SK-N-DZ (cell line): ENCODE measurements around the gene JAK1.
A peak's percentile ranks its signal among the peaks of the same experiment; 100 is the strongest.
"Not testable (repeated sequence)": the region's sequence is repeated elsewhere in the genome, so short reads cannot be mapped to it uniquely, and the experiment has no call there.

ENCODE experiments used
- DNase-seq: peaks from one replicate; pipeline ENCODE4 v3.0.0-alpha.2; 2015; ENCODE audit warnings: low spot score

The JAK1 gene

DNA sequence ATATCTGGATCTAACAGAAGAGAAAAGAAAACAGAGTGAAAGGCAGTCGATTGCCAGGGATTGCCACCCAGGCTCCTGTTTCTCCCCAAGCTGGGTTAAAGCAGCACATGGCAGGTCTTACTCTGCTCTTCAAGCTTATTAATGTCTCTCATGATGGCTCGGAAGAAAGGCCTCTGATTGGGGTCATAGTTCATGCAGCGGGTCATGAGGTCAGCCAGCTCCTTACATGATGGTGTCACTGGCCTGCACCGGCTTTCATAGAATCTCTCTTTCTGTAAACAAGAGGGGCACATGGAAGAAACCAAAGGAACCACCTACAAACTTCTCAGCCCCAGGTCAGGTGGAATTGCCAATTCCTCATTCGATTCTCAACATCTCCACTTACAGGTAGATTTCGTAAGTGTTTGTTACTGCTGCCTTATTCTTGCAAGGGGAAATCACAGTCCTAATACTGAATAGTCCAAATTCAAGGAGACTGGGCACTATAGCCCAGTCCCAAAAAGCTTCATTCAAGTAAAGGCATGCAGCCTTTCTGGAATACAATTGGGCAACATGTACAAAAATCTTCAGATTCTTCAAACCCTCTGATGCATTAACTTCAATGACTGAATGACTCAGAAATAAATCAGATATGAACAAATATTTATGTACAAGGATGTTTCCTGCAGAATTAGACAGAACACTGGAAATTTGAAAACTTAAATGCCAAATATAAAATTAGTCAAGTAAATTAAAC lies 124.9 kb downstream of the JAK1 start:
- DNase-seq, result no peak

DNA sequence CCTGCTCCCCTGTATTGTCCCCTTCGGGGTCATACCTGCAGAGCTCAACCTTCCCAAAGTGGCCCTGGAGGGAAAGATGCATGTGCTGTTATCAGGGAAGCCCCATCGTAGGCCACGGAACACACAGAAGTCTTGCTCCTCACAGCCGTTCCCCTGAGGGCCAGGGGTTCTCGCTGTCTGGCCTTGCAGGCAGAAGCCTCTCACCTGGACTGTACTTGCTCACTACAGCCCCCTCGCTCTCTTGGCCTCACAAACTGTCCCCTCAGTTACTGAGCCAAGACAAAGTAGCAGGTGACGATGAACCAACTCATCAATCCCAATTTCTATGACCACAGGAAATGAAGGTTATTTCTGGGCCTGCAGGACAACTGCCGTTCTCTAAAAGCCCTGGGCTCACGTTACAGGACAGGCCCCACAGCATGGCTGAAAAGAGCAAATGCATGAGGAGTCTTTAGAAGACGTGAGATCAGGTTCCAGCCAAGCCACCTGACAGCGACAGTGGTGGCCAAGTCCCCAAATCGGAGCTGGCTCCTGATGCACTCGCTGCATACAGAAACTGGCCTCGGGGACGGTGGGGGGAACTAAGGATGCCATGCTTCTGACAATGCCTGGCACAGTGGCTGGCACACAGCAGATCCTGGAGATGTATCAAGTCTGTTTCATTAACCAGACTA lies 126.5 kb downstream of the JAK1 start:
- no peak for DNase-seq

DNA sequence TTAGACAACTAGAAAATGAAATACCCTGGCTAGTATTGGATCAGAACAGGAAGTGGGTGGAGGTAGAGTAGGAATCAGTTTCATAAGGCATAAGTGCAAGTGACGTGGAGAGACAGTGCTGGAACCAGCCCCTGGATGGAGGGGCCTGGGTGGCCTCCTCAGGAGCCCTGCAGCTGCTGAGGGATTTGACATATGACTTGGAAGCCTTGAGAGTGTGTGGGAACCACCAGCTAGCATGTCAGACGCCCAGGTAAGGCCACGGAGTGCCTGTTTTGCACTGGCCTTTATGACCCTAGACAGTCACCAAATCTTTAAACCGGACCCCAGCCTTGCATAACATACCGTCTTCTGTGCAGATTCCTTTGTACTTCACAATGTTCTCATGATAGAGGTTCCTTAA lies 127.1 kb downstream of the JAK1 start:
- DNase-seq, result no peak

DNA sequence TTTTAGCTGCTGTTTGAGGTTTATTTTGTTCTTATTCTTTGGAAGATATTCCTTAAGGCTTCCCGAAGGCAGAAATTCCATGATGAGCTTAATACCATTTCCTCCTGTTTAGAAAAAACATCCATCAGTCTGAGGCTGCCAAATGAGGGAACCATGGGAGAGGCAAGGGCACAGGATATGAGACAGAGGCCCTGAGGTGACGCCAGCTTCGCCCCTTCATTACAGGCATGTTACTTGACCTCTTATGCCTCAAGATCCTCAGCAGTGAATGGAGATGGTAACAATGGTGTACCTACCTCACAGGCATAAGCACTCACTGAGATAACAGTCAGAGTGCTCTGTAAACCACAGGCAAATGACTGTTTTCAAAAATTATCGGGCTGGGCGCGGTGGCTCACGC lies 127.9 kb downstream of the JAK1 start:
- DNase-seq, result no peak

DNA sequence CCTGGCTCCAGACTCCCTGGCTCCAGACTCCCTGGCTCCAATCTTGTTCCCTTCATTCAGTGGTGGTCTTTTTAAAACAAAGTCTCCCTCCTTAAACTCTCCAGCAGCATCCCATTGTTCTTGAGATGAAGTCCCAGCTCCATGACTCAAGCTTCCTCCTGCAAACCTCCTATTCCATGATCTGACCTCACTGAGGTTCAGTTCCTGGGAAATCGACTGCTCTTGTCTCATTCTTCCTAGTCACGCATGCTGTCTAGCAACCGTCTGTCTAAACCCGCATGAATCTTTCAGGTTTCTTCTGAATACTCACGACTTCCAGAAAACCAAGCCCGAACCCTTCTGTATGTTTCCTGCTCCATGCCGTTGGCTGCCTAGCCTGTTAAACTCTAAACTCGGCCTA lies 129.5 kb downstream of the JAK1 start:
- no peak for DNase-seq

DNA sequence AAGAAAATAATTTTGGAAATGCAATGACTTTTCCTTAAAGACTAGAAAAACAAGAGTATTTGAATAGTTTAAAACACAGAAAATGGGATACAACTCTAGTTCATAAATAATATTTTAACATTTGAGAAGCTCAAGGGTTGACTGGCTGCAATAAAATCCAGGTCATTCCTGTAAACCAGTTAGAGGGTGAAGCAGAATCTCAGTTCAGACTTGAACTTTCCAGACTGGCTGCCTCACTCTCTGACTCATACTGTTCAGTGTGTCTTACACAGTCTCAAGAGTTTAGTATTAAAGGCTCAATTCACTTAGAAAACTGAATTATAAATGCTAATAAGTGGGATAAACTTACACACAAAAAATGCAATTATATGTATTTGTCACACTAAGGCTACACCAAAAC lies 131.6 kb downstream of the JAK1 start:
- DNase-seq, result no peak

DNA sequence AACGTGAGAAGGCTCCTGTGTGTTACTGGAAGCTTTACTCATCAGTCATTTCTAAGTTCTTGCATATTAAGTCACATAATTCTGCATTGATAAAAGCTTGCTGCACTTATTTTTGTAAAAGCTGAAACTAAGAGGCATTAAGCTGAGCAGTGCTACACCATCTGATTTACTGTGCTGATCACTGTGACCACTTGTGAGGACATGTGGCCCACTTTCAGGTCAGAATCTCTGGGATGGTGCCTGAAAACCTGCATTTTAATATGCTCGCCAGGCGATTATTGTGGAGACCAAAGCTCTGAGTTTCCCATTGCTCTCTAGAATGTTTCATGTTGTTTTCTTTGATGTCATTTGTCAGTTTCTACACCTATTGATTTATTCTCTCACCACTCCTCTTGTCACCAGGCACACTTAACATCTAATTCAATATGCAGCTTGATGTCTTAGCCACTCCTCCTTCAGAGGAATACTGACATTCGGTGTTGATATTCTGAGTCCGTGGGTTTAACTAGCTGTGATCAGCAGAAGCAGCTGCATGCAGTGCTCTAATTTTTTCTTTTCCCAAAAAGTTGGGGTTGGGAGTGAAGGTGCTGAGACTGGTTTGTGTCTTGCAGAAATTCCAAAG lies 136.2 kb downstream of the JAK1 start:
- no peak for DNase-seq

DNA sequence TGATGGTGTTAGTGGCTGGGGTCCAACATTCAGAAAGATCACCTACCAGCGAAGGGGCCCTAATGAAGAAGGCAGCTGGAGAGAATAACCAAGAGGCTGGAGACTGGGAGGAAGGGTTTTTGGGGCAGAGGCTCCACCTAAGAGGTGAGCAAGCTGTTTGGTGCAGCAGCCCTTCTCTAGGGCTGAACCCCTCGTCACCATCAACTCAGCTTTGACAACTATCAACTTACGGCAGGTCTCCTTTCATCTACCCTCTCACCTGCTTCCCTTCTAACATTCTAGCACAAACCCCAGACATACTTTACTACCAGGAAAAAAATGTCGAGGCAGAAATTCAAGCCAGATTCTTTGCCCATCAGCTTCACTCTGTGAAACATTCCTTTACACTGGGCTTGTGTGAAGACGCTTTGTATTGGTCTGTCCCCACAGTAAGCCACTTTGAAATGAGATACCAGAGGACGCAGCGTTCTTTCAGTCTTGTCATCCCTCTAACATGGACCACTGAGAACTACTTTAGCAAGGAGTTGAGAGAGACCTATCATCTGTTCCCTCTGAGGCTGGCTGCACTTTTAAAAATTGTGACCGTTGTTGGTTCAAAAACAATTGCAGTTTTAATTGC lies 136.8 kb downstream of the JAK1 start:
- DNase-seq, result no peak

DNA sequence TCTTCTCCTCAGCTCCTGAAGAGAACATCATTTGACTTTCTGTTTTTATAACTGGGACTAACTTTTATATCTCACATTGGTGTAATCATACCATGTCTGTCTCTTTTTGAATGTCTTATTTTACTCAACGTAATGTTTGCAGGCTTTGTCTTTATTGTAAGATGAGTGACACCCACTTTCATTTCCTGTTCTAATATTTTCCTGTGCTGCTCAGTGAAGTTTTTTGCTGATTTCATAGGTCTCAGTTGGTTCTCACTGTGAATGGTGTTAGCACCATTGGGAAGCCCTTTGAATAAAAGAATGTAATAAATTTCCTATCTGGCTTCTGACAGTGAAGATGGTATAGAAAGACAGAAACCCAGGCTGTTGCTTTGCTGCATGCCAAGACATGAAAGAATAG lies 137.5 kb downstream of the JAK1 start:
- DNase-seq, result no peak

DNA sequence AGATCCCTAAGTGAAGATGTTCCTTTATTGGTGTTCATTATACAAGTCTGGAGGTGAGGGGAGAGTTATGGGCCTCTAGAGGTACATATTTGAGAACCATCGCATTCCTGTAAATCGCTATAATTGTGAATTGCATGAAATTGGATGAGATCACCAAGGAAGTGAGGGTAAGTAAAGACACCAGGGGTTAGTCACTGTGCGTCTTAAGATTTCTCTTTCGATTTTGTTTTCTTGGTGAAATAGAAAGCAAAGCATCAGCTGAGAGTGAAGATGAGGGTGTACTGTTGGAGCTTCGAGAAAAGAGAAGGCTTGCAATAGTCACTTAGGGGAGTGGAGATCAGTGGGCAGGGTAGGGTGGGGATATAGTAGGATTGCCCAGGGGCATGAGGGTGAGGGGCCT lies 139.4 kb downstream of the JAK1 start:
- no peak for DNase-seq

DNA sequence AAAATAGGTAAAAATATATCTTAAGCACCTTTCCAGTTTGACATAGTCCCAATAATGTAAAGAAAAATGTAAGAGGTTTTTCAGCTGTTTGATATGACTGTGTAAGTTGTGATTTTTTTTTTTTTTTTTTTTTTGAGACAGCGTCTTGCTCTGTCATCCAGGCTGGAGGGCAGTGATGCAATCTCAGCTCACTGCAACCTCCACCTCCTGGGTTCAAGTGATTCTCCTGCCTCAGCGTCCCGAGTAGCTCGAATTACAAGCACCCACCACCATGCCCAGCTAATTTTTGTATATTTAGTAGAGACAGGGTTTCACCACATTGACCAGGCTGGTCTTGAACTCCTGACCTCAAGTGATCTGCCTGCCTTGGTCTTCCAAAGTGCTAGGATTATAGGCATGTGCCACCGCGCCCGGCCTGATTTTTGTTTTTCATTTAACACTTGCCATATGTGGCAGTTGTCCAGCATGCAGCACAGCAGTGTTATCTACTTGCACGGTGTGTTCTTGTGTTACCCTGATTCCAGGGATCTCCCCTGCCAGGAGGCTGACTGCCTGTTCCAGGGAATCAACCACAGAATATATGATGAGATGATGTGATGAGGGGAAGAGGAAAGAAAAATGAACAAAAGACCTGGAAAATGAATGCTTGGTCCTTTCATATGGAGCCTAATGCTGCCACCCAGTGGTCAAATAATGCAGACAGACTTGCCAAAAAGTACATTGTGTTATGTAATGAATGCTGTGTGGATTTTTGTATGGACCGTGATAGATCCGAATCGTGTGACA lies 142.5 kb downstream of the JAK1 start:
- DNase-seq, result peak; percentile 74

DNA sequence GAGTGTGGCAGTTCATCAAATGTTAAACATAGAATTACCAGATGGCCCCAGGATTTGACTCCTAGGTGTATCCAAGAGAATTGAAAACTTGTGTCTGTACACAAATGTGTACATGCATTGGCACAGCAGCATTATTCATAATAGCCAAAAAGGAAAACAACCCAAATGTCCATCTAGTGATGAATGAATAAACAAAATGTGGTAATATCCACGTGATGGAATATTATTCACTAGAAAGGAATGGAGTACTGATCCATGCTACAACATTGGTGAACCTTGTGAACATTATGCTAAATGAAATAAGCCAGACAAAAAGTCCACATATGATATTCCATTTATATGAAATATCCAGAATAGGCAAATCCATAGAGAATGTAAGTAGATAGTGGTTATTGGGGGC lies 143.7 kb downstream of the JAK1 start:
- no peak for DNase-seq

DNA sequence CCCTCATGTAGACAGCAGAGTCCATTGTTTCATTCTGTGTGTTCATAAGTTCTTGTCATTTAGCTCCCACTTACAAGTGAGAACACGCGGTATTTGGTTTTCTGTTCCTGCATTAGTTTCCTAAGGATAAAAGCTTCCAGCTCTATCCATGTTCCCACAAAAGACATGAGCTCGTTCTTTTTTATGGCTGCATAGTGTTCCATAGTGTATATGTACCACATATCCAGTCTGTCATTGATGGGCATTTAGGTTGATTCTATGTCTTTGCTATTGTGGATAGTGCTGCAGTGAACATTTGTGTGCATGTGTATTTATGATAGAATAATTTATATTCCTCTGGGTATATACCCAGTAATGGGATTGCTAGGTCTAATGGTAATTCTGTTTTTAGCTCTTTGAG lies 145.8 kb downstream of the JAK1 start:
- DNase-seq, result not testable (repeated sequence)

DNA sequence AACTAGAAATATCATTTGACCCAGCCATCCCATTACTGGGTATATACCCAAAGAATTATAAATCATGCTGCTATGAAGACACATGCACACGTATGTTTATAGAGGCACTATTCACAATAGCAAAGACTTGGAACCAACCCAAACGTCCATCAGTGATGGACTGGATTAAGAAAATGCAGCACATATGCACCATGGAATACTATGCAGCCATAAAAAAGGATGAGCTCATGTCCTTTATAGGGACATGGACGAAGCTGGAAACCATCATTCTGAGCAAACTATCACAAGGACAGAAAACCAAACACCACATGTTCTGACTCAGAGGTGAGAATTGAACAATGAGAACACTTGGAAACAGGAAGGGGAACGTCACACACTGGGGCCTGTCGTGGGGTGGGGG lies 149.0 kb downstream of the JAK1 start:
- not testable (repeated sequence) for DNase-seq

DNA sequence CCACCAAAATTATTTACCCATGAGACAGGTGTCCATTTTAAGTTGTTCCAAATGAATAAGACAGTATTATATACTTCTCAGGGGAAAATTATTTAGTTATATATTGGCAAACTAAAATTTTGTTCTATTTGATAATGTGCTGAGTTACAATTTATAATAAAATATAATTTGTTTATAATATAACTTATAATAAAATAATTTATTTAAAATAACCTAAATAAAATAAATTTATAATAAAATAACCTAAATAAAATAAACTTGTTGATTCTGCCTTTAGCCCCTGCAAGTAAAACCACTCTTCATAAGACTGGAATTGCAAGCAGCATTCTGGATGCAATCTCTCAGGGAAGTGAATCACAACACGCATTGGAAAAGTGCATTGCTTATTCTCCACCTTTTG lies 151.9 kb downstream of the JAK1 start:
- no peak for DNase-seq

DNA sequence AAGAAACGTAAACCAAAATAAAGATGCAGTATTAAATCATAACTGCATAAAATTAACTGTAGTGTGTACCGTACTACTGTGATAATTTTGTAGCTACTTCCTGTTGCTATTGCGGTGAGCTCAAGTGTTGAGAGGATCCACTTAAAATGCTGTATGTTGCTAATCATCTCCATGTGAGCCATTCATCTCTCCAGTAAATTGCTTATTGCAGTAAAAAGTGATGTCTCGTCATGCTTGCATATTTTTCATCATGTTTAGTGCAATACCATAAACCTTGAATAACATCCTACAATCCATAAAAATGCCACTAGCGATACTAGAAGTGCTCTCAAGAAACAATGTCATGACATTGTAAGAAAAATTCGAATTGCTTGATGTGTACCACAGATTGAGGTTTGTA lies 155.2 kb downstream of the JAK1 start:
- no peak for DNase-seq

DNA sequence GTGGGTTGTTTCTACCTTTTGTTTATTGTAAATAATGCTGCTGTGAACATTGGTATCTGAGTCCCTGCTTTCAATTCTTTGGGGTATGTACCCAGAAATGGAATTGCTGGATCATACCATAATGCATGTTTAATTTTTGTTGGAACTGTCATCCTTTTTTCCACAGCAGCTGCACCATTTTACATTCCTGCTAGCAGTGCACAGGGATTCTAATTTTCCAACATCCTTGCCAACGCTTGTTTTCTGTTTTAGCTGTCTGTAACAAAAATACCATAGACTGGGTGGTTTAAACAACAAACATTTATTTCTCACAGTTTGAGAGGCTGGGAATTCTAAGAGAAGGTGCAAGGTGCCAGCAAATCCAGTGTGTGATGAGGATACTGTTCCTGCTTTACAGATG lies 156.3 kb downstream of the JAK1 start:
- DNase-seq, result no peak

DNA sequence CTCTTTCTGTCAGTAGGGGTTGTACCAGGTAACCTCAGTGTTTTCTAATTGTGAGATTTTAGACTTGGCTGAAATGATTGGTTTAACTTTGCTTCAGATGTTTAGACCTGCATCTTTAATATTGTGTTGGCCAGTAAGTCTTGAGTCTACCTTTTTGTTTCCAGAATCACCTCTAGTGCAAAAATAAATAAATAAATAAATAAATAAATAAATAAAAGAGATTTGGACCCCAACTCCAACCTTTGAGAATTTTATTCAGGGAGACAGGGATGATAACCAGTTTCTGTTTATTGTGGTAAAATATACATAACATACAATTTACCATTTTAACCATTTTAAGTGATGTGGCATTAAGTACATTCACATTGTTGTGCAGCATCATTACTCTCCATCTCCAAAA lies 157.0 kb downstream of the JAK1 start:
- DNase-seq, result no peak

DNA sequence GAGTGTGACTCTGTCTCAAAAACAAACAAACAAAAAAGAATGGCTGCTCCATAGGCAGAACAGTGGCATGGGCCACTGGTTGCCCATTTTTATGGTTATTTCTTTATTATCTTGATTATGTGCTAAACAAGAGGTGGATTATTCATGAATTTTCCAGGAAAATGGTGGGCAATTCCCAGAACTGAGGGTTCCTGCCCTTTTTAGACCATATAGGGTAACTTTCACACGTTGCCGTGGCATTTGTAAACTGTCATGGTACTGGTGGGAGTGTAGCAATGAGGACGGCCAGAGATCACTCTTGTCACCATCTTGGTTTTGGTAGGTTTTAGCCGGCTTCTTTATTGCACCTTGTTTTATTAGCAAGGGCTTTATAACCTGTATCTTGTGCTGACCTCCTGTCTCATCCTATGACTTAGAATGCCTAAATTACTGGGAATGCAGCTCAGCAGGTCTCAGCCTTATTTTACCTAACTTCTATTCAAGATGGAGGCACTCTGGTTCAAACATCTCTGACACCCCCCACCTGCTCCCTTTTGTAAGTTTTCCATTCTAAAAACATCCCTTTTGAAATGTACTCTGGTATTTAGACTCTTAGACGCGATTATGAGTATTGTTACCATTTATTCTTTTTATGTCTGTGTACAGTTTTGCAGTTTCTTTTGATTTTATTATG lies 164.4 kb downstream of the JAK1 start:
- DNase-seq, result no peak

DNA sequence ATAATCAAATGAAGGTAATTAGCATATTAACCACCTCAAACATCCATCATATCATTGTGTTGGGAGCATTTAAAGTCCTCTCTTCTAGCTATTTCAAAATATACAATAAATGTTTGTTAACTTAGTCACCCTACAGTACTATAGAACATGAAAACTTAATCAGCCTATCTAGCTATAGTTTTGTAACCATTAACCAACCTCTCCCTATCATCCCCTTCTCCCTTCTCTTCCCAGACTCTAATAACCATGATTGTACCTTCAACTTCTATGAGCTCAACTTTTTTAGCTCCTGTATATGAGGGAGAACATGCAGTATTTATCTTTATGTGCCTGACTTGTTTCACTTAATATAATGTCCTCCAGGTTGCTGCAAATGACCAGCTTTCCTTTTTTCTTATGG lies 167.5 kb downstream of the JAK1 start:
- no peak for DNase-seq

DNA sequence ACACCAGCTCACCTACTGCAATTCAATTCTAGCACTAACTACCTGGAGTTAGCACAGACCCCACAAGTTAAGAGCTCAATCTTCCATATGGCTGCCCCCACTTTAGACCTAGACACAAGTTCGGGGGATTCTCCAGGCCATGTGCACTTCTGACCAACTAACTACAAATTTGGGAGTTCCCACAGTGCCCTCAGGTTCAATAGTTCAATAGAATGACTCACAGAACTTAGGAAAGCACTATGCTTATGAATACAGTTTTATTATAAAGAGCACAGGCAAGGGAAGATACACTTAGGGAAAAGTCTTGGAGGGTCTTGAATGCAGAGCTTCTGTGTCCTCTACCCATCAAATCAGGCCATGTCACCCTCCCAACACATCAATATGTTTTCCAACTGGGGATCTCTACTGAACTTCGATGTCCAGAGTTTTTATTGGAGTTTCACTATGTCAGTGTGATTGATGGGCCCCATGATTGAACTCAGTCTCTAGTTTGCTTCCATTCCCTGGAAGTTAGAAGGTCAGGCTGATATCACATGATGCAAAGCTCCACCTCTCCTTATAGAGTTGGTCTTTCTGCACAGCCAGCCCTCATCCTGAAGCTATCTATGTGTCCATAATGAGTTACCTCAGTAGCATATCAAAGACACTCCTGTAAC lies 175.4 kb downstream of the JAK1 start:
- DNase-seq, result no peak
